Measurements from ENCODE around the gene TBC1D9B.

DNA sequence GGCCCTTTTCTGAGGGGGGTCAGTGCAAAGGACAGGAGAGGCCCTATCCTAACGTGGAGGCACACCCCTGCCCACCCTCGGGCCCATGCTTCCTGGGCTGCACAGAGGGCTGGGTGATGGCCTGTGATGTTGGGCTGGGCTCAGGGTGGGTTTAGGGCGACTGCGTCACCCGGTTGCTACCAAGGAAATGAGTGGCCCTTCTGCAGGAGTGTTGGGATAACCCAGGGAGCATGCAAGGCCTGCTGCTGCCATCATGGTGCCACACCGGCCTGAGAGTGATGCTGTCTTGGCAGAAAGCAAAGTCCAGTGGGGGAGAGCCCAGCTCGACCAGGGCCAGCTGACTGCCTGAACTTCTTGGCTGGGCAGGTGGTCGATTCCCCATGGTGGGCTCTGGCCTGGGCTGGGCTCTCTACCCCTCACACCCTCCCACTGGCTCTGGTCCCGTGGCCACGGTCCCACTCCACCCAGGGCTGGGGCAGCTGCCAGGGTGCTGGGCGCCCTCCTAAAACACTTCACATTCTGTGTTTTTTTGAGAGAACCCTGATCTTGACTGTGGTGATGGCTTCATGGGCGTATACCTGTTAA, 27.5 kb downstream of the TBC1D9B start:
- TF ChIP-seq, protein P1, sequence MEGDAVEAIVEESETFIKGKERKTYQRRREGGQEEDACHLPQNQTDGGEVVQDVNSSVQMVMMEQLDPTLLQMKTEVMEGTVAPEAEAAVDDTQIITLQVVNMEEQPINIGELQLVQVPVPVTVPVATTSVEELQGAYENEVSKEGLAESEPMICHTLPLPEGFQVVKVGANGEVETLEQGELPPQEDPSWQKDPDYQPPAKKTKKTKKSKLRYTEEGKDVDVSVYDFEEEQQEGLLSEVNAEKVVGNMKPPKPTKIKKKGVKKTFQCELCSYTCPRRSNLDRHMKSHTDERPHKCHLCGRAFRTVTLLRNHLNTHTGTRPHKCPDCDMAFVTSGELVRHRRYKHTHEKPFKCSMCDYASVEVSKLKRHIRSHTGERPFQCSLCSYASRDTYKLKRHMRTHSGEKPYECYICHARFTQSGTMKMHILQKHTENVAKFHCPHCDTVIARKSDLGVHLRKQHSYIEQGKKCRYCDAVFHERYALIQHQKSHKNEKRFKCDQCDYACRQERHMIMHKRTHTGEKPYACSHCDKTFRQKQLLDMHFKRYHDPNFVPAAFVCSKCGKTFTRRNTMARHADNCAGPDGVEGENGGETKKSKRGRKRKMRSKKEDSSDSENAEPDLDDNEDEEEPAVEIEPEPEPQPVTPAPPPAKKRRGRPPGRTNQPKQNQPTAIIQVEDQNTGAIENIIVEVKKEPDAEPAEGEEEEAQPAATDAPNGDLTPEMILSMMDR (IDR thresholded peaks at IDR 0.05), result no peak
- no peak for TF ChIP-seq CREB1 (CRISPR knock-in tag; IDR thresholded peaks at IDR 0.05)
- TF ChIP-seq, protein P2, sequence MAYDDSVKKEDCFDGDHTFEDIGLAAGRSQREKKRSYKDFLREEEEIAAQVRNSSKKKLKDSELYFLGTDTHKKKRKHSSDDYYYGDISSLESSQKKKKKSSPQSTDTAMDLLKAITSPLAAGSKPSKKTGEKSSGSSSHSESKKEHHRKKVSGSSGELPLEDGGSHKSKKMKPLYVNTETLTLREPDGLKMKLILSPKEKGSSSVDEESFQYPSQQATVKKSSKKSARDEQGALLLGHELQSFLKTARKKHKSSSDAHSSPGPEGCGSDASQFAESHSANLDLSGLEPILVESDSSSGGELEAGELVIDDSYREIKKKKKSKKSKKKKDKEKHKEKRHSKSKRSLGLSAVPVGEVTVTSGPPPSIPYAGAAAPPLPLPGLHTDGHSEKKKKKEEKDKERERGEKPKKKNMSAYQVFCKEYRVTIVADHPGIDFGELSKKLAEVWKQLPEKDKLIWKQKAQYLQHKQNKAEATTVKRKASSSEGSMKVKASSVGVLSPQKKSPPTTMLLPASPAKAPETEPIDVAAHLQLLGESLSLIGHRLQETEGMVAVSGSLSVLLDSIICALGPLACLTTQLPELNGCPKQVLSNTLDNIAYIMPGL (CRISPR knock-in tag; IDR thresholded peaks at IDR 0.05), result no peak
- TF ChIP-seq ZNF138 (CRISPR knock-in tag; conservative IDR thresholded peaks at IDR 0.05), result no peak
- no peak for TF ChIP-seq ZBTB21 (CRISPR knock-in tag; IDR thresholded peaks at IDR 0.05; ENCODE audit: borderline replicate concordance)
- TF ChIP-seq, protein P3, sequence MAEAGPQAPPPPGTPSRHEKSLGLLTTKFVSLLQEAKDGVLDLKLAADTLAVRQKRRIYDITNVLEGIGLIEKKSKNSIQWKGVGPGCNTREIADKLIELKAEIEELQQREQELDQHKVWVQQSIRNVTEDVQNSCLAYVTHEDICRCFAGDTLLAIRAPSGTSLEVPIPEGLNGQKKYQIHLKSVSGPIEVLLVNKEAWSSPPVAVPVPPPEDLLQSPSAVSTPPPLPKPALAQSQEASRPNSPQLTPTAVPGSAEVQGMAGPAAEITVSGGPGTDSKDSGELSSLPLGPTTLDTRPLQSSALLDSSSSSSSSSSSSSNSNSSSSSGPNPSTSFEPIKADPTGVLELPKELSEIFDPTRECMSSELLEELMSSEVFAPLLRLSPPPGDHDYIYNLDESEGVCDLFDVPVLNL (CRISPR knock-in tag; IDR thresholded peaks at IDR 0.05; ENCODE audit: borderline replicate concordance, low read depth), result no peak
- no peak for TF ChIP-seq SMAD4 (CRISPR knock-in tag; IDR thresholded peaks at IDR 0.05)
- no peak for TF ChIP-seq ATF1 (CRISPR knock-in tag; IDR thresholded peaks at IDR 0.05)
- TF ChIP-seq ZNF121 (CRISPR knock-in tag; IDR thresholded peaks at IDR 0.05), result no peak
- no peak for TF ChIP-seq ZNF671 (CRISPR knock-in tag; IDR thresholded peaks at IDR 0.05)
- TF ChIP-seq, protein P4, sequence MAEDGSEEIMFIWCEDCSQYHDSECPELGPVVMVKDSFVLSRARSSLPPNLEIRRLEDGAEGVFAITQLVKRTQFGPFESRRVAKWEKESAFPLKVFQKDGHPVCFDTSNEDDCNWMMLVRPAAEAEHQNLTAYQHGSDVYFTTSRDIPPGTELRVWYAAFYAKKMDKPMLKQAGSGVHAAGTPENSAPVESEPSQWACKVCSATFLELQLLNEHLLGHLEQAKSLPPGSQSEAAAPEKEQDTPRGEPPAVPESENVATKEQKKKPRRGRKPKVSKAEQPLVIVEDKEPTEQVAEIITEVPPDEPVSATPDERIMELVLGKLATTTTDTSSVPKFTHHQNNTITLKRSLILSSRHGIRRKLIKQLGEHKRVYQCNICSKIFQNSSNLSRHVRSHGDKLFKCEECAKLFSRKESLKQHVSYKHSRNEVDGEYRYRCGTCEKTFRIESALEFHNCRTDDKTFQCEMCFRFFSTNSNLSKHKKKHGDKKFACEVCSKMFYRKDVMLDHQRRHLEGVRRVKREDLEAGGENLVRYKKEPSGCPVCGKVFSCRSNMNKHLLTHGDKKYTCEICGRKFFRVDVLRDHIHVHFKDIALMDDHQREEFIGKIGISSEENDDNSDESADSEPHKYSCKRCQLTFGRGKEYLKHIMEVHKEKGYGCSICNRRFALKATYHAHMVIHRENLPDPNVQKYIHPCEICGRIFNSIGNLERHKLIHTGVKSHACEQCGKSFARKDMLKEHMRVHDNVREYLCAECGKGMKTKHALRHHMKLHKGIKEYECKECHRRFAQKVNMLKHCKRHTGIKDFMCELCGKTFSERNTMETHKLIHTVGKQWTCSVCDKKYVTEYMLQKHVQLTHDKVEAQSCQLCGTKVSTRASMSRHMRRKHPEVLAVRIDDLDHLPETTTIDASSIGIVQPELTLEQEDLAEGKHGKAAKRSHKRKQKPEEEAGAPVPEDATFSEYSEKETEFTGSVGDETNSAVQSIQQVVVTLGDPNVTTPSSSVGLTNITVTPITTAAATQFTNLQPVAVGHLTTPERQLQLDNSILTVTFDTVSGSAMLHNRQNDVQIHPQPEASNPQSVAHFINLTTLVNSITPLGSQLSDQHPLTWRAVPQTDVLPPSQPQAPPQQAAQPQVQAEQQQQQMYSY (CRISPR knock-in tag; IDR thresholded peaks at IDR 0.05), result no peak
